ENCODE measurements around the gene TEX54.
"Not testable (repeated sequence)": the region's sequence is repeated elsewhere in the genome, so short reads cannot be mapped to it uniquely, and the experiment has no call there.

The TEX54 gene

DNA sequence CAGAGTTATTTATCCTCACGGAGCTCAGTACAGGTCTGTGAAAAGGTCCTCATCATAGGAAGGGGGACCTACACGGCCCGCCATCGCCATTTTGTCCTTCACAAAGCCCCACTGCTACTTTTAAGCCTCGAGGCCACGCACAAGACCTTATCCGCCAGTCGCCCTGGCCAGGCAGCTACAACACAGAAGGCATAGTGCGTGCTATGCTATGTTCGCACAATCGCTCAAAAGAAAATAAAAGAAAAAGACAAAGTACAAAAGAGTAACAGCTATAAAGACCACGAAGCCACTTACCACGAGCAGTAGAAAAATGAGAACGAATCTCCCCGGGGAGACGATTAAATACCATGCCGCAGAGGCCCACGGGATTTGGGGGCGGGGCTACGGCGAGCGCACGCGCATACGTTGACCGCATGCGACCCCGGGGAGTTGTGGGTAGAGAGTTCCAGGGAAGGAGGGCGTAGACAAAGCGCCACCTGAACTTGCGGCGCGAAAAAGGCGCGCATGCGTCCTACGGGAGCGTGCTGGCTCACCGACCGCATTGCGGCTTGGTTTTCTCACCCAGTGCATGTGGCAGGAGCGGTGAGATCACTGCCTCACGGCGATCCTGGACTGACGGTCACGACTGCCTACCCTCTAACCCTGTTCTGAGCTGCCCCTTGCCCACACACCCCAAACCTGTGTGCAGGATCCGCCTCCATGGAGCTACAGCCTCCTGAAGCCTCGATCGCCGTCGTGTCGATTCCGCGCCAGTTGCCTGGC lies 23.1 kb upstream of the TEX54 start:
- DNase-seq (ENCODE audit: low read depth), result peak; percentile 98

DNA sequence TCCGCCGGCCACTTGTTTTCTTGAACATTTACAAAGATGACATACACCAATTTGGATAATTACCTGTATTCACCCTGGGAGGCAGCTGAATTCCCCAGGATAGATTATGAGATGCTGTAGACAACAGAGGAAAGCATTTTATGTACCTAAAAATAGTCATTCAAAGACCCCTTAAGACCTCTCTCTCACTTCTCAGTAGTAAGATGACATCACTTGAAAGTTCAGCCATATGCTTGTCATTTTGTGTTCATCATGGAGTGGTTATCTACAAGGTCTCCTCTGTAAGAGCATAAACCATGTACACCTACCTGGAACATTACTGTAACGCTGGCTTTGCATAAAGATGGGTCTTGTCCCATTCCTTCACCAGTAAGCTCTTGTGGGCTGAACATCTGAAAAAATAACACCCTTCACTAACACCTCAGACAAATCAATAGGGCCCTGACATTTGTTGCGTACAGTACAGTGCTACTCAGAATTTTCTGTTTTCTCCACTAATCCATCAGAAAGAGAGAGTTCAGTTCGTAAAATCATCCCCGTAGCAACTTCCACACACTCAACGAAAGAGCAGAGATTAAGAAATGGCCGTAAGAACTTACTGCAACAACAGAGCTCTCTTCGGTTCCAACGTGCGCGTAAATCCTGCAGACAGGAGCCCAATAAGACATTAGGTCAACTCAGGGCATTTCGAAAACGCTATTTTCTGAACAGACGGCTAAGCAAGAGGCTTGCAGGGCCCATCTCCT lies 22.4 kb upstream of the TEX54 start:
- DNase-seq (ENCODE audit: low read depth), result peak; percentile 30

DNA sequence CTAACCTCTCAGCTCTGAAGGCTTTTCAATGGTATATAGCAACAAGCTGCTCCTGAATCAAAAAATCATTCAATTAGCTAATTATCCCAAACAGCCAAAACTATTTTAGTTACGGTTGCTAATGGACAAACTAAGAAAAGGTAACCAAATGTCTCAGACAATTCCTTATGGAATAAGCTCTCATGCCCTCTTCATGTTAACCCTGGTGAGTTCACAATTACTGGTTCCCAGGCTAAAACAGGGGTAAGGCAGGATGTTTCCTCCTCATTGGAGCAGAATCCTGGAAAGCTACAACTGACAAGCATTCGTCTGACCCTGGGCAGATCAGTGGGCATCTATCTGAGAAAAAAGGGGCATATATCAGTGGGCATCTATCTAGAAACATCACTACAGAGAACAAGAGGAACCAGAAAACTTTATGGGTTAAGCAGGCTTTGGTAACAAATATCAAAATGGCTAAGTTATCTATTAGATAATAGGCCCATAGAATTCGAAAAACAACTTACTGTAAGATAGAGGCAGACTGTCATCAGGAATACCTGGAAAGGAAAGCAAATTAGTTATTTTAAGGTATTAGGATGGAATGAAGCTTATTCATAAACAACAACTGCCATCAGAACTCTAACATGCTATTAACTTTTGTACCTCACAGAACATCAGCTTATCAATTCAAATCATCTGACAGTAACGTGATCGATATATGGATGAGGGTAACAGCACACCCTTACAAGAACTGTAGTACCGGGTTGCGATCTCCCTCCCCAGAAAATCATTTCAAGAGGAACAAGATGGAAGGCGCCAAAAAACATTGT lies 21.6 kb upstream of the TEX54 start:
- no peak for DNase-seq (ENCODE audit: low read depth)

DNA sequence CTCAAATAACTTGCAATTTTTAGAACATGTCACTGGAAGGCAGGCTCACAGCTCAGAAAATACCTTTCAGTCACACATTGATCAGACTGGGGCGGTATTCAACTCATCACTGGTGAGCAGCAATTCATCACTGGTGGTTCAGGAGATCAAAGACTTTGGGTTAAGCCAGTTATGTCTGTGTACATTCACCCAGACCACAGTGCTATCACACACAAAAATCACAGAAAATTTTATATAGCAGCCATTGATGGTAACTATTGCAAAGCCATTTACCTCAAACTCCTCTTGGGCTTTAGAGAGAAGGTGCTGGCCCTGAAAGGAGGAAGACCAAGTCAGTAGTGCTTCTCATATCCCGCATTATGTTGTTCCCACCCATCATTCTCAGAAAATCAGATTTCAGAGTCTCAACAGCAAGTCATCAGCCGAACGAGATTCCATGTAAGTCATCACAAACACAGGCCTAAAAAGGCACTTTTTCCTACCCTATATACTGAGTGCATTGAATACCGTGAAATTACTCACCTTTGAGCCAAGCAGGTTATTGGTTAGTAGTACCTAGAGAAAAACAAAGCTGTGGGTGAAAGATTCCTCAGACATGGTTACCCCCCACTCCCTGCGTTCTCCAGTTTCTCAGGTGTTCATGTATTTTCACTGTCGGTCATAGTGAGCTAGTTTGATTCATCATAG lies 20.8 kb upstream of the TEX54 start:
- no peak for DNase-seq (ENCODE audit: low read depth)

DNA sequence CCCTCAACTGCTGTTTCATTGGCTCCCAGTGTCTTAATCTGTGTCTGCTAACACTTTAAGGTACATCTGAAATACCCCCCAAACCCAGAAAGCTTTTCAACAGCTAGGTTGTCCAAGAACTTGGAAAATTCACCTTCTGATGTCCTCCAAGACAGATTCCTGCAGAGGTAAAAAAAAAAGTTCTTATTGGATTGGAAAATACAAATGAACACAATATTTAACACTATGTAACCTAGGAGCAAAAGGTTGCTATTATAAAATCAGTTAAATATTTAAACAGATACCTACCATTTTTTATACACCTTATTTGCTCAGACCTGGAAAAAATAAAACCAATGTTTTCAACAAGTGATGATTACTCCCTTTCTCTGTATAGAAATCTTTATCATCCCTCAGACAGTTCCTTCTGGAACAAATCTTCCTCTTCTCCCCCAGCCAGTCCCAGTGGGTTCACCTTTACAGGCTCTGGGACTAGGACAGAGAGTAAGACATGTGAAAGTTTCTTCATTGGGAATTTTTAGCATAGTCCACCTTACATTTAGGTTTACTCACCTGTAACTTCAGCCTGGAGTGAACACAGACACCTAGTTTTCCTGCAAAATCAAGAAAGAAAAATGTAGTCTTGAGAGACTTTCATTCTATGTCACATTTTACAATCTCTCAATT lies 20.0 kb upstream of the TEX54 start:
- DNase-seq (ENCODE audit: low read depth), result no peak

DNA sequence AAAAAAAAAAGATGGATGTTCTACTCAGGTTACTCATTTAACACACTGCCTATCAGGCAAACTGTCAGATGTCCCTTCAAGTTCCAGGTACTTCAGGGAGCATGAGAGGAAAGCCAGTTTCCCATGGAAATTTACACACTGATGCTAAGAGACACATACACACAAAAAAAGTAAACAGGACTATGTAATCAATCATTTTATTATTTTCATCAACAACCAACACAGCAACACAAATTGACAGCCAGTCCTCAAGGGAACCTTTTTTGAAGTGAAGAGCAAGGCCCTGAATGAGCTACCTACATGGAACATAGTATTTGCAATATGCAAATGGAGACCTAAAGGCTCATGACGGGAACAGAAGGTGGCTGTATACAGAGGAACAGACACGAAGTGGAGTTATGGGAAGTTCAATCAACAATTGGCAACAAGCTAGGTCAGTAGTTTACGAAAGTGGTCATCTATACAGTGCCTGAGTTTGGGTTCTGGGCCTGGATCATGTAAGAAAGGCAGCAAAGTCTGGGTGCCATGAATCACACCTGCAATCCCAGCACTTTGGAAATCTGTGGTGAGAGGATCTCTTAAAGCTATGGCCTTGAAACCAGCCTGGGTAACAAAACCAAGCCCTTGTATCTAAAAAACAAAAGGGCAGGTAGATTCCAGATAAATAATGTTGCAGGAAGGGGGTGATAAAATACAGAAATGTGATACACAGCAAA lies 19.3 kb upstream of the TEX54 start:
- DNase-seq (ENCODE audit: low read depth), result no peak

DNA sequence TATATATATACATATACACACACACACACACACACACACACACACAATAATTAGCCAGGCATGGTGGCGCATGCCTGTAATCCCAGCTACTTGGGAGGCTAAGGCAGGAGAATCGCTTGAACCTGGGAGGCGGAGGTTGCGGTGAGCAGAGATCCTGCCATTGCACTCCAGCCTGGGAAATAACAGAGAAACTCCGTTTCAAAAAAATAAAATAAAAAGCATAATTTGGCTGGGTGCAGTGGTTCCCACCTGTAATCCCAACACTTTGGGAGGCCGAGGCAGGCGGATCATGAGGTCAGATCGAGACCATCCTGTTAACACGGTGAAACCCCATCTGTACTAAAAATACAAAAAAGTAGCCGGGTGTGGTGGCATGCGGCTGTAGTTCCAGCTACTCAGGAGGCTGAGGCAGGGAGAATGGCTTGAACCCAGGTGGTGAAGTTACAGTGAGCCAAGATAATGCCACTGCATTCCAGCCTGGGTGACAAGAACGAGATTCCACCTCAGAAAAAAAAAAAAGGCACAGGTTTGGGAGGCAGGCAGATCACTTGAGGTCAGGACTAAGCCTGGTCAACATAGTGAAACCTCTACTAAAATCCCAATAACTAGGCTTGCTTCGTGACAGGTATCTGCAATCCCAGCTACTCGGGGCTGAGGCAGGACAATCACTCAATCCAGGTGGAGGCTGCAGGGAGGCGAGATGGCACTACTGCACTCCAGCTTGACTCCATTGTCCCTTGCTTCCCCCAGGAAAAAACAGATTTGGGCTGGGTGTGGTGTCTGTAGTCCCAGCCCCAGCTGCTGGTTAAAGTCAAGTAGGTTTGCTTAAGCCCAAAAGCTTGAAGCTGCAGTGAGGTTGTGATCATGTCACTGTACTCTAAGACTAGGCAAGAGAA lies 18.5 kb upstream of the TEX54 start:
- DNase-seq (ENCODE audit: low read depth), result no peak

DNA sequence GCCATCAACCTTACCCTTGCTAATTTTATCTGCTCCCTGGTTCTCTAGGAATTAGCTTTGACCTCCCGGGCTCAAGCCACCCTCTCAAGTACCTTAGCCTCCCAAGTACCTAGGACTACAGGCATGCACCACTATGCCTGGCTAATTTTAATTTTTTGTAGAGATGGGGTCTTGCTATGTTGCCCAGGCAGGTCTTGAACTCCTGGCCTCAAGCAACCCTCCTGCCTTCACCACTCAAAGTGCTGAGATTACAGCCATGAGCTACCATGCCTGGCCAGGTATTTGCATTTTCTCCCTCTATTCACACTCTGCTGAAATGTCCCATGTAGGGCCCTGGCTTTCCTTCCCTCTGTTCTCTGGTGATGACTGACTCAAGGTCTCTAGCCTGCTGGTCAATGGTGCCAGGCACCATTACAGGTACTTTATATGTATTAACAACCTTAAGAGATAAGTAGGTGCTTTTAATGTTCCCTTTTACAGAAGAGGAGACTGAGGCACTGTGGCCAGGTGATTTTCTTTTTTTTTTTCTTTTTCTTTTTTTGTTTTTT lies 15.2 kb upstream of the TEX54 start:
- DNase-seq (ENCODE audit: low read depth), result no peak

DNA sequence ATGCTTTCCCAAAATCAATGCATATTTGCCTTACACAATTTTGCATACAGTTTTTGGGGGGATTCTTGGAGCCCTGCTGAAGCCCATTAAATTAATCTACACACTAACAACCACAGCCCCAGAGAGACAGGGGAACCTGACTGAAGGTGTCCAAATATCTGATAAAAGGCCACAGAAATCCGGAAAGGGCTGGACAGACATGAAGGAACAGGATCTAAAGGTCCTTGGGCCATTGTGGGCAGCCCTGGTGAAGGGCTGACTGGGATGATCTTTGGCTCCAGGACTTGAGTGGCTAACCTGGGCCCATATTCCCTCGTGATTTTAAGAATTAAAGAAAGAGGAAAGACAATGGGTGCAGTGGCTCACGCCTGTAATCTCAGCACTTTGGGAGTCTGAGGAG lies 13.5 kb upstream of the TEX54 start:
- no peak for DNase-seq (ENCODE audit: low read depth)

DNA sequence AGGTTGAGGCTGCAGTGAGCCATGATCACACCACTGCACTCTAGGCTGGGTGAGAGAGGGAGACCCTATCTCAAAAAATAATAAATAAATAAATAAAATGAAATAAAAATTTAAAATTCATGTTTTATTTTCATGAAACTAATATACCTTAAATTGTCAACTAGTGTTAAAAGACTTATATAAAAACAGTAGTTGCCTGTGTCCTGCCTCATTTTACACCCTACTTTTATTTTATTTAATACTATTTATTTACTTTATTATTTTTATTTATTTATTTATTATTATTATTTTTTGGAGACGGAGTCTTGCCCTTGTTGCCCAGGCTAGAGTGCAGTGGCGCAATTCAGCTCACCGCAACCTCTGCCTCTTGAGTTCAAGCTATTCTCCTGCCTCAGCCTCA lies 11.5 kb upstream of the TEX54 start:
- no peak for DNase-seq (ENCODE audit: low read depth)

DNA sequence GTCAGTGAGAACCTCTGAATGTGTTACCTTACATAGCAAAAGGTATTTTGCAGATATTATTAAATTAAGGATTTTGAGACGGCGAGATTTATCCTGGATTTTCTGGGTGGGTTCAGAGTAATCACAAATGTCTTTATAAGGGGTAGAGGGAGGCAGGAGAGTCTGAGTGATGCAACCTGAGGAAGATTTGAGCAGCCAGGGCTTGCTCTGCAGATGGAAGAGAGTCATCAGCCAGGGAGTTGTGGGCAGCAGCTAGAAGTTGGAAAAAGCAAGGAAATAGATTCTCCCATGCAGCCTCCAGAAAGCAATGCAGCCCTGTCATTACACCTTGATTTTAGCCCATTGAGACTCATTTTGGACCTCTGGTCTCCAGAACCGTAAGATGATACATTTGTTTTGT lies 10.8 kb upstream of the TEX54 start:
- no peak for DNase-seq (ENCODE audit: low read depth)

DNA sequence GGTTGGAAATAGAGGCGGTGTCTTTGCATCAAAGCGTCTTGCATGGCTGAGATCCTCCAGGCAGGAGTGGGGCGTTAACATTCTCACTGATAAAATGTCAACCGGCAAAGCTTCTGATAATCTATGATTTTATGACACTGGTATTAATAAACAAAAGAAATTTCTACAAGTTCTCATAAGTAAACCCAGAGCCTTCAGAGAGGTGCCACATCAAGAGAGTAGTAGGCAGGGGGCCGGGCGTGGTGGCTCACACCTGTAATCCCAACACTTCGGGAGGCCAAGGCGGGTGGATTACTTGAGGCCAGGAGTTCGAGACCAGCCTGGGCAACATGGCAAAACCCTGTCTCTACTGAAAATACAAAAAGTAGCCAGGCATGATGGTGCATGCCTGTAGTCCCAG lies 10.2 kb upstream of the TEX54 start:
- DNase-seq (ENCODE audit: low read depth), result not testable (repeated sequence)

DNA sequence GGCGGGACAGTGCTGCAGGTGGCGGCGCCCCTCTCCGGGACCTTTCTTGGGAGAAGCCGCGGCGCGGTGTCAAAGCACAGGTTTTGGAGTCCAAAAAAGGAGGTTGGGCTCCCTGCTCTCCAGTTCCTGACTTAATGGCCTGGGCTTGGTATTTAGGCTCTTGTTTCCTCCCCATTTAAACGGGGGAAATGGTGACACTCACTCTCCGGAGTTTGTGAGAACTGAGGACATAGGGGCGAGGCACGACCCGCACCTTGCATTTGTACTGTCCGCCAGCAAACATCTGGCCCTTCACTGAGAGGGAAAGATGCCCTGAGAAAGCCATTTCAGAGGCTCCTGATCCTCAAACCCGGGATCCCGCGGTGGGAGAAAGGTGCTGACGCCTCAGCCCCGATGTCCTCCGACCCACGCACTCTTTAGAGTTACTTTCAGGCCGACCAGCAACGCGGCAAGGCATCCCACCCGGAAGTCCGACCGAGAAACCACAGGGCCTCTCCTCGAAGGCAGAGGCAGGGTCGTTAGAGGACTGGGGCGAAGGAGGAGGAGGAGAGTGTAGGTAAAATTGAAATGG lies 9.6 kb upstream of the TEX54 start:
- DNase-seq (ENCODE audit: low read depth), result peak; percentile 21

DNA sequence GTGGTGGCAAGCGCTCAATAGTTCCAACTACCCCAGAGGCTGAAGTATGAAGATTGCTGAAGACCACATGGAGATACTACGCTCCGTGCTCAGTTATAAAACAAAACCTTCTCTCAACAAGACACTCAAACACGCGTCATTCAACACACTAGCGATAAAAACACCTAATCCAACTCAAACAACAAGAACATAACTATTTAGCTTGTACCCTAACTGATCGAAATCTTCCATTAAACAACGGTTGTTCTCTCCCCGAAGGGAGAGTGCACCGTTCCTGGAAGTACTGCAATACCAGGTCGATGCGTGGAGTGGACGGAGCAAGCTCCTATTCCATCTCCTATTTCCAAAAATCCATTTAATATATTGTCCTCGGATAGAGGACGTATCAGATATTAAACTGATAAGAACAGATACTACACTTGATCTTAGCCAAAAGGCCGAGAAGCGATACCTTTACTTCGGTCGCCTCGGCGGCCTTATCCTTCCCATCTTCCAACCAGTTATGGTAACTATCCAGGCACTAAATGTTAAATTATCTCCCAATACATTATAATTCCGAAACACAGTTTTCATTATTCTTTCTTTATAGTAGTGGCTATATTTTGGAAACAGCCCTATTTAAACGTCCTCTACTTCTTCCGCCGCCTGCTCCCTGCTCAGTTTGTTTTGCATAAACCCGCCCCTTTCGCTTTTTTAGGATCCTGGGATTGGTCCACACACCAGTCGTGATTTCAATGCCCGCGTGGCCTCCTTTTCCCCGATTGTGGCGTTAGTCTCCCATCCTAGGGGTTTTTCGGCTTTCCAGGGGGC lies 8.9 kb upstream of the TEX54 start:
- DNase-seq (ENCODE audit: low read depth), result peak; percentile 100

DNA sequence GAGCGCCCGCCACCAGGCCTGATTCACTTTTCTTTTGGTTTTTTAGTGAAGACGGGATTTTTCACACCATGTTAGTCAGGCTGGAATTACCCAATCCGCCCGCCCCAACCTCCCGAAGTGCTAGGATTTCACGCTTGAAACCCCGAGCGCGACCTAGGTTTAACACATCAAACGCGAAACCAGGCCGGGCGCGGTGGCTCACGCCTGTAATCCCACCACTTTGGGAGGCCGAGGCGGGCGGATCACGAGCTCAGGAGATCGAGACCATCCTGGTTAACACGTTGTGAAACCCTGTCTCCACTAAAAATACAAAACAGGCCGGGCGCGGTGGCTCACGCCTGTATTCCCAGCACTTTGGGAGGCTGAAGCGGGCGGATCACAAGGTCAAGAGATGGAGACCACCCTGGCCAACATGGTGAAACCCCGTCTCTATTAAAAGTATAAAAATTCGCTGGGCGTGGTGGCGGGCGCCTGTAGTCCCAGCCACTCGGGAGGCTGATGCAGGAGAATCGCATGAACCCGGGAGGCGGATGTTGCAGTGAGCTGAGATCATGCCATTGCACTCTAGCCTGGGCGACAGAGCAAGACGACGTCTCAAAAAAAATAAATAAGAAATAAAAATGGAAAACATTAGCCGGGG lies 8.2 kb upstream of the TEX54 start:
- DNase-seq (ENCODE audit: low read depth), result peak; percentile 90

DNA sequence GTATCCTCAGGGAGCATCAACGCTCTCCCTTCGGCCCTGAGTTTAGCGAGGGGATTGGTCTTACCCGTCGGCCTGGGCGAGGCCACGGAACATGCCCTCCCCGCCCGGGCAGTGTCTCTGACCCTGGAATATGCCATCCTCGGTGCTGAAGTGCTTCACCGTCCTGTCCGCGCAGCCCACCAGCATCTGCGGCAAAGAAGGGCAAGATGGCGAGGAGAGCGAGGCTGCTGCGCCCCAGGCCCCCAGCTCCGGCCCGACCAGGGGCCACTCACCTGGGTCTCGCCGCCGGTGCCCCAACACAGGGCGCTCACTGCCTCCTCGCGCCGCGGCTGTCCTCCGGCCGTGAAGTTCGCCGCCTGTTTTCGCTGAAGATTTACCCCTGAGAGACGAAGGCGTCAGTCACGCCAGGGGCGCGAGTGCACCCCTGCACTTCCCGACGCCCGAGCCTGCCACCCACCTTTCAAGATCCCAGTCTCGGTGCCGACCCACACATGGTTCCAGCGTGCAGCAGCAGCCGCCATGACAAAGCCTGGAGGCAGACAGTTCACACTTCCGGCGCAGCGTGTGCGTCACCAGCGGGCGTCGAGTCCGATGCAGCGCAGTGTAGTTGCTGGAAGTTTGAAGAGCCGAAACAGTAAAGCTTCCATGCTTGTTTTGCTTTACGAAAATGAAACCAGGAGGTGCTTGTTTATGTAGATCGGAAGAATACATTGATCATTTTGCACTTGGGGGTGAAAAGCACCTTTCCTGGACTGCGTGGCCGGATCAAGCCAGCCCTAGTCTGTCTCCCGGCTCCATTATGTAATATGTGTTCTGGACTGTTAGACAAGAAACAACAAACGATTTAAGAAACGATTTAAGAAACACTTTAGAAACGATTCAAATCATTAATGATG lies 6.7 kb upstream of the TEX54 start, which contains the start of gene WDR74:
Gene WDR74 (minus strand): TSS at position 541 of the 896 bp plus-strand sequence. CDS start 20 bp downstream, at position 521.
- DNase-seq (ENCODE audit: low read depth), result peak; percentile 96

DNA sequence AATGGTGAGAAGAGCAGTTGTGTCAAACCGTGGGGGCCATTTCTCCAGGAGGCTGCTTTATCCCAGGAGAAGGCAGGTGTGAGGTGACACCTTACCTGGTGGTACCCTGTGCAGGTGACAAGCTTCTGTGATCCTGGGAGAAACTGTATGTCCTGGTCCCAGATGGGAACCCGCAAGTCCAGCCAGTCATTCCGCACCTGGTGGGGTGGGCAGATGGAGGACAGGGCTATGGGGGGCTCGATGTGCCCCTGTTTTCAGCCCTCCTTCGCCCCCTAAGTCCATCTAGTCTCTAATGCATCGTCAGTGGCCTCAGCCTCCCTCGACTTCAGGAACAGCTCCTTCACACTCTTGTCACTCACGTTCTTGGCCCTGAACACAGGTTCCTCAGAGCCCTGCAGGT lies 2.7 kb upstream of the TEX54 start:
- DNase-seq (ENCODE audit: low read depth), result no peak
